Breast epithelium (tissue), 3 donors: ENCODE measurements around the gene FADD.

Experiments
- POLR2A ChIP-seq: fragments of 450-650 bp; IDR thresholded peaks from one replicate; pipeline ENCODE4 v1.6.1; 2016; ENCODE audit warnings: antibody characterized with exemption, mild to moderate bottlenecking, moderate library complexity
- TF ChIP-seq, protein P1 (sequence below), 3 donors: fragments of 450-650 bp; IDR thresholded peaks; one replicate each; pipeline ENCODE4 v1.5.1; 2016 to 2017; ENCODE audit warnings: antibody characterized with exemption in 3 of 3, mild to moderate bottlenecking in 3 of 3, moderate library complexity in 3 of 3

DNA sequence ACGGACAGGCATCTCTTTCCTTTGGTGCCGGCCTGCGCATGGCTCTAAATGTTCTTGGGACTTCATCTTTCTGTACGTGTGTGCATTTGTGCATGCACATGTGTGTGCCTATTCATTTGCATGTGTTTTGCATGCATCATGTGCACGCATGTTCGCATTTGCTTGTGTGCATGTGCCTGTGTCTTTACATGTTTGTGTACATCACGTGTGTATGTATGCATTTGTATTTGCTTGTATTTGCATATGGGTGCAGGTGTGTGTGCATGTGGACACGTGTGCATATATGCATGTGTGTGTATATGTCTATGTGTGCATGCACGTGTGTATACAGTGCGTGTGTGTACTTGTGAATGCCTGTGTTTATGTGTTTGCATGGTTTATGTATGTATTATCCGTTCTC lies 13.5 kb upstream of the FADD start:
- TF ChIP-seq POLR2A: no peak
- TF ChIP-seq, protein P1, sequence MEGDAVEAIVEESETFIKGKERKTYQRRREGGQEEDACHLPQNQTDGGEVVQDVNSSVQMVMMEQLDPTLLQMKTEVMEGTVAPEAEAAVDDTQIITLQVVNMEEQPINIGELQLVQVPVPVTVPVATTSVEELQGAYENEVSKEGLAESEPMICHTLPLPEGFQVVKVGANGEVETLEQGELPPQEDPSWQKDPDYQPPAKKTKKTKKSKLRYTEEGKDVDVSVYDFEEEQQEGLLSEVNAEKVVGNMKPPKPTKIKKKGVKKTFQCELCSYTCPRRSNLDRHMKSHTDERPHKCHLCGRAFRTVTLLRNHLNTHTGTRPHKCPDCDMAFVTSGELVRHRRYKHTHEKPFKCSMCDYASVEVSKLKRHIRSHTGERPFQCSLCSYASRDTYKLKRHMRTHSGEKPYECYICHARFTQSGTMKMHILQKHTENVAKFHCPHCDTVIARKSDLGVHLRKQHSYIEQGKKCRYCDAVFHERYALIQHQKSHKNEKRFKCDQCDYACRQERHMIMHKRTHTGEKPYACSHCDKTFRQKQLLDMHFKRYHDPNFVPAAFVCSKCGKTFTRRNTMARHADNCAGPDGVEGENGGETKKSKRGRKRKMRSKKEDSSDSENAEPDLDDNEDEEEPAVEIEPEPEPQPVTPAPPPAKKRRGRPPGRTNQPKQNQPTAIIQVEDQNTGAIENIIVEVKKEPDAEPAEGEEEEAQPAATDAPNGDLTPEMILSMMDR (IDR thresholded peaks at IDR 0.05): no peak
